HepG2 (cell line): ENCODE results near the gene LGALS4. TPM values are rescaled to one million over a fixed set of nuclear protein-coding genes. Genes with fewer than 3 reads are reported as not detected.

ENCODE experiments used
- ATAC-seq: fragments of 200-7000 bp; cut with Tn5 transposase; 3 replicates; pipeline ENCODE4 v1.9.1; 2020; ENCODE audit warnings: mild to moderate bottlenecking, moderate library complexity
- BruUV-seq: library from RNA; stranded (reverse); fragments of 400-500 nt; replicated peaks from 2 replicates; lab custom pipeline; 2021; lab: Mats Ljungman, UMichigan
- CTCF ChIA-PET: fragments of 300-600 bp; formaldehyde crosslinking; extraction: SDS; loops from one replicate; lab custom pipeline; 2021; ENCODE audit warnings: low total read pairs, inconsistent platforms, low intra/inter-chr PET ratio; lab: Yijun Ruan, JAX
- POLR2A ChIA-PET: fragments of 350-600 bp; sonication (Branson Sonifier 250); formaldehyde crosslinking; loops from one replicate; lab custom pipeline; 2020; ENCODE audit warnings: antibody characterized with exemption, inconsistent platforms; lab: Yijun Ruan, JAX
- DNase-seq: peaks from one replicate; pipeline ENCODE4 v3.0.0-alpha.2; 2015; ENCODE audit warnings: low spot score
- FAIRE-seq: peaks from 3 replicates; lab custom pipeline; 2011; peaks lifted over from hg19 to GRCh38; lab: Jason Lieb, UNC
- H2AFZ ChIP-seq: one replicate; pipeline ENCODE4 v1.6.1; 2011; ENCODE audit warnings: low read length, inconsistent platforms
- H3K27ac ChIP-seq: fragments of 300-600 bp; 3 replicates; pipeline ENCODE4 v1.8.0; 2011; ENCODE audit warnings: mixed run types, mild to moderate bottlenecking, mixed read lengths, low read length, inconsistent platforms; ENCODE audit not compliant: insufficient read depth; ENCODE audit errors: extremely low read length
- H3K27me3 ChIP-seq, 2 experiments: fragments of 200-600 bp in 1 of 2; 2 replicates in 1 of 2; 3 replicates in 1 of 2; pipeline versions ENCODE4 v1.6.0 to v1.8.0; 2011; ENCODE audit warnings: low read length in 2 of 2, mild to moderate bottlenecking in 2 of 2, moderate library complexity in 2 of 2, inconsistent platforms in 1 of 2; ENCODE audit not compliant: insufficient read depth in 2 of 2, control insufficient read depth in 1 of 2
- H3K36me3 ChIP-seq, 2 experiments: fragments of 200-600 bp in 1 of 2; replicated peaks in 1 of 2; 2 replicates in 1 of 2; 3 replicates in 1 of 2; pipeline versions ENCODE4 v1.5.1 to v1.8.0; 2011; ENCODE audit warnings: low read length in 2 of 2, inconsistent platforms in 1 of 2; ENCODE audit not compliant: insufficient read depth in 2 of 2, control insufficient read depth in 1 of 2
- H3K4me1 ChIP-seq: 2 replicates; pipeline ENCODE4 v1.5.1; 2012; ENCODE audit warnings: low read length, inconsistent platforms; ENCODE audit not compliant: insufficient read depth
- H3K4me2 ChIP-seq: 2 replicates; pipeline ENCODE4 v1.6.0; 2011; ENCODE audit warnings: low read depth, low read length, inconsistent platforms
- H3K4me3 ChIP-seq, 3 experiments: fragments of 200-600 bp in 1 of 3; sonication (generic), shearing (Covaris generic) in 1 of 3; replicated peaks in 1 of 3; 2 replicates each; pipeline ENCODE4 v1.5.1; 2011 to 2016; ENCODE audit warnings: low read length in 3 of 3, inconsistent platforms in 2 of 3, low read depth in 2 of 3, mild to moderate bottlenecking in 2 of 3, control low read depth in 1 of 3, mixed read lengths in 1 of 3; ENCODE audit not compliant: insufficient read depth in 1 of 3
- H3K79me2 ChIP-seq: one replicate; pipeline ENCODE4 v1.6.1; 2011; ENCODE audit warnings: low read length, inconsistent platforms; ENCODE audit not compliant: insufficient read depth
- H3K9ac ChIP-seq: 2 replicates; pipeline ENCODE4 v1.6.0; 2011; ENCODE audit warnings: mild to moderate bottlenecking, low read depth, low read length, inconsistent platforms; ENCODE audit not compliant: insufficient read depth
- H3K9me3 ChIP-seq: 2 replicates; pipeline ENCODE4 v1.5.1; 2012; ENCODE audit warnings: mild to moderate bottlenecking, low read length
- H4K20me1 ChIP-seq: 2 replicates; pipeline ENCODE4 v1.6.0; 2011; ENCODE audit warnings: inconsistent platforms, mild to moderate bottlenecking, low read length, moderate library complexity; ENCODE audit not compliant: insufficient read depth
- CCAR2 ChIP-seq: fragments of 200-400 bp; formaldehyde crosslinking; optimal IDR thresholded peaks from 2 replicates; pipeline ENCODE3; 2018; ENCODE audit warnings: low read depth, mild to moderate bottlenecking, low read length, moderate library complexity
- E2F1 ChIP-seq: sonication (generic); formaldehyde crosslinking; IDR thresholded peaks from 2 replicates; pipeline ENCODE4 v1.5.0; 2020; ENCODE audit warnings: missing genetic modification reagents
- PBX3 ChIP-seq: sonication (generic); formaldehyde crosslinking; IDR thresholded peaks from 2 replicates; pipeline ENCODE4 v1.8.1; 2023; ENCODE audit warnings: missing genetic modification reagents, inconsistent platforms, borderline replicate concordance
- PTBP1 ChIP-seq: fragments of 200-400 bp; formaldehyde crosslinking; IDR thresholded peaks from 2 replicates; pipeline ENCODE4 v1.6.1; 2018; ENCODE audit warnings: low read length, low read depth; ENCODE audit not compliant: poor library complexity, severe bottlenecking
- TOPORS ChIP-seq: sonication (generic); formaldehyde crosslinking; IDR thresholded peaks from 2 replicates; pipeline ENCODE4 v1.8.0; 2023; ENCODE audit warnings: mild to moderate bottlenecking, missing genetic modification reagents
- YEATS2 ChIP-seq: sonication (generic); formaldehyde crosslinking; IDR thresholded peaks from 2 replicates; pipeline ENCODE4 v1.4.0; 2020; ENCODE audit warnings: missing genetic modification reagents, borderline replicate concordance
- ZMYM3 ChIP-seq: sonication (generic); formaldehyde crosslinking; IDR thresholded peaks from 2 replicates; pipeline ENCODE4 v1.5.1; 2020; ENCODE audit warnings: mild to moderate bottlenecking, missing genetic modification reagents
- ZNF629 ChIP-seq: sonication (generic); formaldehyde crosslinking; conservative IDR thresholded peaks from 2 replicates; pipeline ENCODE4 v1.5.0; 2020; ENCODE audit warnings: missing genetic modification reagents
- ZNF737 ChIP-seq: sonication (generic); formaldehyde crosslinking; IDR thresholded peaks from 2 replicates; pipeline ENCODE4 v1.5.0; 2020; ENCODE audit warnings: missing genetic modification reagents, mild to moderate bottlenecking, borderline replicate concordance
- WGBS: methylation state at CpG from one replicate; pipeline ENCODE4 v1.1.6; 2017; ENCODE audit warnings: low lambda C conversion rate; 5-methylcytosine and 5-hydroxymethylcytosine counted together
- in situ Hi-C: cut with HindIII; loops from 2 replicates; pipeline ENCODE4 v1.10.0; 2017; ENCODE audit warnings: low pct_unique_long_range_greater_than_20kb; ENCODE audit not compliant: extremely low pct_ligation_motif_present
- intact Hi-C: fragments of 100-400 bp; cut with micrococcal nuclease; formaldehyde crosslinking; loops from one replicate; pipeline ENCODE4 v1.10.0; 2022; ENCODE audit not compliant: unreplicated experiment
- polyA plus RNA-seq, 8 experiments: library from polyadenylated mRNA; depleted of rRNA in 3 of 8; stranded (reverse) in 7 of 8; unstranded in 1 of 8; fragments of >200 nt; fragmentation: Illumina TruSeq in 4 of 8; extraction: Trizol in 4 of 8; gene quantifications; 2 replicates each; pipeline versions ENCODE4 v1.2.1 to v1.2.3, GENCODE V29; 2011 to 2016; ENCODE audit warnings: low read depth in 4 of 8, missing spikeins in 1 of 8, mixed read lengths in 1 of 8; ENCODE audit not compliant: insufficient read depth in 1 of 8
- total RNA-seq, 5 experiments: library from RNA; depleted of rRNA; stranded (reverse); fragments of >200 nt; fragmentation: Illumina TruSeq; extraction: Trizol; gene quantifications; 2 replicates each; pipeline ENCODE4 v1.2.3, GENCODE V29; 2016; ENCODE audit warnings: low read depth in 1 of 5
- TF ChIP-seq, protein P1 (sequence below): sonication (generic); formaldehyde crosslinking; IDR thresholded peaks from 2 replicates; pipeline ENCODE4 v1.4.0; 2020; ENCODE audit warnings: mild to moderate bottlenecking, missing genetic modification reagents, borderline replicate concordance
- TF ChIP-seq, protein P2 (sequence below): sonication (generic); formaldehyde crosslinking; IDR thresholded peaks from 2 replicates; pipeline ENCODE4 v1.5.1; 2020; ENCODE audit warnings: missing genetic modification reagents, mild to moderate bottlenecking, borderline replicate concordance

The LGALS4 gene
- total and polyA plus RNA-seq, 2 of the 13 experiments (the other 11 are each of a cell fraction or from before 2014, with no cell fraction given) = 0.24 to 0.71 TPM

GRCh38 chr19:38813323-38813722 lies 578 bp upstream of the LGALS4 start:
- Histone ChIP-seq H4K20me1 (no peaks in the 10 kb centered on the region), H3K9me3 (no peaks in the 10 kb centered on the region), H3K27ac (no peak overlapping the region), H3K79me2 (no peaks in the 10 kb centered on the region), H3K4me3 (no peak overlapping the region), H3K36me3 (peaks cover 11 to 27% of the 10 kb centered on the region in 2 experiments; a peak in 4 of 5 replicates), H3K27me3 (no peaks in the 10 kb centered on the region), H3K4me1 (peaks cover 19% of the 10 kb centered on the region), H3K9ac (no peak overlapping the region), H3K4me2 (no peak overlapping the region), H2AFZ (no peak overlapping the region)
- ChIA-PET CTCF (no interaction called here), POLR2A (no interaction called here)
- intact Hi-C loops (no loop called here), in situ Hi-C loops (no loop called here)
- BruUV-seq = no TSS peak
- ATAC-seq (no peak), DNase-seq (no peak), FAIRE-seq (no peak)
- TF ChIP-seq ZNF737 (CRISPR knock-in tag) (no peak), ZMYM3 (CRISPR knock-in tag) (0 out of 2 replicates have a peak, but pooled peaks have one; percentile 11), PTBP1 (no peak), PBX3 (CRISPR knock-in tag) (no peak), YEATS2 (CRISPR knock-in tag) (no peak), ZNF629 (CRISPR knock-in tag) (peak; percentile 84), E2F1 (CRISPR knock-in tag) (no peak), CCAR2 (no peak), TOPORS (CRISPR knock-in tag) (no peak)
- TF ChIP-seq, protein P1, sequence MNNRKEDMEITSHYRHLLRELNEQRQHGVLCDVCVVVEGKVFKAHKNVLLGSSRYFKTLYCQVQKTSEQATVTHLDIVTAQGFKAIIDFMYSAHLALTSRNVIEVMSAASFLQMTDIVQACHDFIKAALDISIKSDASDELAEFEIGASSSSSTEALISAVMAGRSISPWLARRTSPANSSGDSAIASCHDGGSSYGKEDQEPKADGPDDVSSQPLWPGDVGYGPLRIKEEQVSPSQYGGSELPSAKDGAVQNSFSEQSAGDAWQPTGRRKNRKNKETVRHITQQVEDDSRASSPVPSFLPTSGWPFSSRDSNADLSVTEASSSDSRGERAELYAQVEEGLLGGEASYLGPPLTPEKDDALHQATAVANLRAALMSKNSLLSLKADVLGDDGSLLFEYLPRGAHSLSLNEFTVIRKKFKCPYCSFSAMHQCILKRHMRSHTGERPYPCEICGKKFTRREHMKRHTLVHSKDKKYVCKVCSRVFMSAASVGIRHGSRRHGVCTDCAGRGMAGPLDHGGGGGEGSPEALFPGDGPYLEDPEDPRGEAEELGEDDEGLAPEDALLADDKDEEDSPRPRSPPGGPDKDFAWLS = no peak
- TF ChIP-seq, protein P2, sequence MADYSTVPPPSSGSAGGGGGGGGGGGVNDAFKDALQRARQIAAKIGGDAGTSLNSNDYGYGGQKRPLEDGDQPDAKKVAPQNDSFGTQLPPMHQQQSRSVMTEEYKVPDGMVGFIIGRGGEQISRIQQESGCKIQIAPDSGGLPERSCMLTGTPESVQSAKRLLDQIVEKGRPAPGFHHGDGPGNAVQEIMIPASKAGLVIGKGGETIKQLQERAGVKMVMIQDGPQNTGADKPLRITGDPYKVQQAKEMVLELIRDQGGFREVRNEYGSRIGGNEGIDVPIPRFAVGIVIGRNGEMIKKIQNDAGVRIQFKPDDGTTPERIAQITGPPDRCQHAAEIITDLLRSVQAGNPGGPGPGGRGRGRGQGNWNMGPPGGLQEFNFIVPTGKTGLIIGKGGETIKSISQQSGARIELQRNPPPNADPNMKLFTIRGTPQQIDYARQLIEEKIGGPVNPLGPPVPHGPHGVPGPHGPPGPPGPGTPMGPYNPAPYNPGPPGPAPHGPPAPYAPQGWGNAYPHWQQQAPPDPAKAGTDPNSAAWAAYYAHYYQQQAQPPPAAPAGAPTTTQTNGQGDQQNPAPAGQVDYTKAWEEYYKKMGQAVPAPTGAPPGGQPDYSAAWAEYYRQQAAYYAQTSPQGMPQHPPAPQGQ = no peak
- 97% methylated on average over 6 of the region's 6 CpGs for WGBS
